Nephron (organoid): ENCODE data around the gene UBE3C.

Source experiments
- H3K27ac Mint-ChIP-seq, 3 experiments: 2 replicates each; pipeline ENCODE4 v1.8.0; 2020; ENCODE audit warnings: mixed read lengths in 3 of 3, mild to moderate bottlenecking in 2 of 3, moderate library complexity in 1 of 3
- H3K27me3 Mint-ChIP-seq: 2 replicates; pipeline ENCODE4 v1.8.0; 2021; ENCODE audit warnings: low read depth, mild to moderate bottlenecking, moderate library complexity, mixed read lengths
- H3K36me3 Mint-ChIP-seq: 2 replicates; pipeline ENCODE4 v1.8.0; 2020; ENCODE audit warnings: low read depth, mixed read lengths
- H3K4me1 Mint-ChIP-seq: 2 replicates; pipeline ENCODE4 v1.8.0; 2020; ENCODE audit warnings: mixed read lengths
- H3K4me3 Mint-ChIP-seq, 3 experiments: 2 replicates each; pipeline ENCODE4 v1.8.0; 2020; ENCODE audit warnings: mild to moderate bottlenecking in 3 of 3, mixed read lengths in 3 of 3, moderate library complexity in 2 of 3
- H3K9me3 Mint-ChIP-seq: 2 replicates; pipeline ENCODE4 v1.8.0; 2020; ENCODE audit warnings: mixed read lengths
- TF ChIP-seq, protein P1 (sequence below), 3 experiments: fragments of 200-600 bp; sonication (generic); IDR thresholded peaks; one replicate each; pipeline ENCODE4 v1.5.0; 2021; ENCODE audit warnings: antibody characterized with exemption in 3 of 3; ENCODE audit not compliant: unreplicated experiment in 3 of 3

The UBE3C gene

GRCh38 chr7:157263156-157263555 is 124.4 kb downstream of the UBE3C start:
- Mint-ChIP-seq H3K4me1 (no peaks in the 10 kb centered on the region), H3K27ac (no peak overlapping the region), H3K9me3 (no peaks in the 10 kb centered on the region), H3K4me3 (no peak overlapping the region), H3K36me3 (peaks cover 63% of the 10 kb centered on the region), H3K27me3 (no peaks in the 10 kb centered on the region)
- TF ChIP-seq, protein P1, sequence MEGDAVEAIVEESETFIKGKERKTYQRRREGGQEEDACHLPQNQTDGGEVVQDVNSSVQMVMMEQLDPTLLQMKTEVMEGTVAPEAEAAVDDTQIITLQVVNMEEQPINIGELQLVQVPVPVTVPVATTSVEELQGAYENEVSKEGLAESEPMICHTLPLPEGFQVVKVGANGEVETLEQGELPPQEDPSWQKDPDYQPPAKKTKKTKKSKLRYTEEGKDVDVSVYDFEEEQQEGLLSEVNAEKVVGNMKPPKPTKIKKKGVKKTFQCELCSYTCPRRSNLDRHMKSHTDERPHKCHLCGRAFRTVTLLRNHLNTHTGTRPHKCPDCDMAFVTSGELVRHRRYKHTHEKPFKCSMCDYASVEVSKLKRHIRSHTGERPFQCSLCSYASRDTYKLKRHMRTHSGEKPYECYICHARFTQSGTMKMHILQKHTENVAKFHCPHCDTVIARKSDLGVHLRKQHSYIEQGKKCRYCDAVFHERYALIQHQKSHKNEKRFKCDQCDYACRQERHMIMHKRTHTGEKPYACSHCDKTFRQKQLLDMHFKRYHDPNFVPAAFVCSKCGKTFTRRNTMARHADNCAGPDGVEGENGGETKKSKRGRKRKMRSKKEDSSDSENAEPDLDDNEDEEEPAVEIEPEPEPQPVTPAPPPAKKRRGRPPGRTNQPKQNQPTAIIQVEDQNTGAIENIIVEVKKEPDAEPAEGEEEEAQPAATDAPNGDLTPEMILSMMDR (IDR thresholded peaks at IDR 0.05; ENCODE audit: unreplicated experiment in 3 of 3): no peak

- no peak overlapping the region for H3K27ac Mint-ChIP-seq
- no peaks in the 10 kb centered on the region for H3K4me1 Mint-ChIP-seq
Observed at GRCh38 chr7:157265051-157265450, 126.3 kb downstream of the UBE3C start.

GRCh38 chr7:157266272-157266671 is 127.5 kb downstream of the UBE3C start:
- Mint-ChIP-seq H3K4me1 (no peaks in the 10 kb centered on the region), H3K36me3 (peaks cover 60% of the 10 kb centered on the region), H3K27ac (no peak overlapping the region), H3K27me3 (no peaks in the 10 kb centered on the region), H3K4me3 (no peak overlapping the region), H3K9me3 (no peaks in the 10 kb centered on the region)
- TF ChIP-seq, protein P1 (IDR thresholded peaks at IDR 0.05; ENCODE audit: unreplicated experiment in 3 of 3): no peak

More at GRCh38 chr7:157265051-157265450, 126.3 kb downstream of the UBE3C start:
- TF ChIP-seq, protein P1 (IDR thresholded peaks at IDR 0.05; ENCODE audit: unreplicated experiment in 3 of 3): no peak
- no peak overlapping the region for H3K4me3 Mint-ChIP-seq
- no peaks in the 10 kb centered on the region for H3K27me3 Mint-ChIP-seq
- H3K36me3 Mint-ChIP-seq: peaks cover 60% of the 10 kb centered on the region
- no peaks in the 10 kb centered on the region for H3K9me3 Mint-ChIP-seq

DNA sequence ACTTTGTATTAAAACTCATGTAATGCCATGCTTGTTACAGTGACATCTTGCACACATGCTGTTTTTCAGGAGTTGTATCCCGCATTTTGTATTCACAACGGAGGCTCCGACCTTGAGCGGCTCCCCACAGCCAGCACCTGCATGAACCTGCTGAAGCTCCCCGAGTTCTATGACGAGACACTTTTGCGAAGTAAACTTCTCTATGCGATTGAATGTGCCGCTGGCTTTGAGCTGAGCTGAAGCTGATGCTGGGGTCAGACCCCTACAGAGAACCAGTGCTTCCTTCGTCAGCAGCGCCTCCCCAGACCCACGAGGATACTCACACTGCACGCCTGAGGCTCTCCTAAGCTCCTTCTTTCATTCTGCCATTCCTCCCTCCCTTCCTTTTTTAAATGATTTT is 128.8 kb downstream of the UBE3C start:
- Mint-ChIP-seq H3K27ac (no peak overlapping the region), H3K4me1 (peaks cover 7% of the 10 kb centered on the region), H3K27me3 (no peaks in the 10 kb centered on the region), H3K9me3 (no peaks in the 10 kb centered on the region), H3K36me3 (peaks cover 56% of the 10 kb centered on the region), H3K4me3 (no peak overlapping the region)
- TF ChIP-seq, protein P1 (IDR thresholded peaks at IDR 0.05; ENCODE audit: unreplicated experiment in 3 of 3): no peak

GRCh38 chr7:157267956-157268355 is 129.2 kb downstream of the UBE3C start:
- no peak overlapping the region for H3K4me3 Mint-ChIP-seq

GRCh38 chr7:157268540-157268939 is 129.8 kb downstream of the UBE3C start:
- Mint-ChIP-seq H3K27me3 (no peaks in the 10 kb centered on the region), H3K36me3 (peaks cover 56% of the 10 kb centered on the region), H3K4me1 (peaks cover 13% of the 10 kb centered on the region), H3K4me3 (no peak overlapping the region), H3K27ac (no peak overlapping the region), H3K9me3 (no peaks in the 10 kb centered on the region)
- TF ChIP-seq, protein P1 (IDR thresholded peaks at IDR 0.05; ENCODE audit: unreplicated experiment in 3 of 3): no peak

More at GRCh38 chr7:157267956-157268355, 129.2 kb downstream of the UBE3C start:
- Mint-ChIP-seq H3K36me3 (peaks cover 57% of the 10 kb centered on the region), H3K9me3 (no peaks in the 10 kb centered on the region), H3K4me1 (peaks cover 10% of the 10 kb centered on the region), H3K27ac (no peak overlapping the region), H3K27me3 (no peaks in the 10 kb centered on the region)
- TF ChIP-seq, protein P1 (IDR thresholded peaks at IDR 0.05; ENCODE audit: unreplicated experiment in 3 of 3): no peak
